HCT116 (cell line): Measurements from ENCODE around the gene DAPK2. TPM values are rescaled to one million over a fixed set of nuclear protein-coding genes. Genes with fewer than 3 reads are reported as not detected.

Experiments
- ATAC-seq: fragments of 200-7000 bp; cut with Tn5 transposase; 2 replicates; pipeline ENCODE4 v1.9.1; 2020; ENCODE audit warnings: mild to moderate bottlenecking, moderate library complexity
- BruUV-seq: library from RNA; stranded (reverse); fragments of 400-500 nt; replicated peaks from 2 replicates; lab custom pipeline; 2021; lab: Mats Ljungman, UMichigan
- CTCF ChIA-PET: fragments of 300-600 bp; sonication (Branson Sonifier 250); formaldehyde crosslinking; loops from one replicate; lab custom pipeline; 2021; ENCODE audit warnings: antibody characterized with exemption; lab: Charles Lee
- POLR2A ChIA-PET: fragments of 300-600, 350-600 bp; sonication (Branson Sonifier 250); formaldehyde crosslinking; loops from one replicate; lab custom pipeline; 2021; ENCODE audit warnings: antibody characterized with exemption; lab: Charles Lee
- RAD21 ChIA-PET, 2 experiments: fragments of 300-600 bp; sonication (Branson Sonifier 250); formaldehyde crosslinking; loops; one replicate each; lab custom pipeline; 2023; ENCODE audit warnings: low total read pairs in 2 of 2; ENCODE audit not compliant: uncharacterized antibody in 2 of 2, unreplicated experiment in 2 of 2, low non-redundant PET in 1 of 2; lab: Charles Lee
- DNase-seq: peaks from one replicate; pipeline ENCODE4 v3.0.0-alpha.2; 2010; ENCODE audit warnings: low read depth, low spot score
- H2AFZ ChIP-seq: fragments of 200-600 bp; shearing (Covaris generic), sonication (generic); 2 replicates; pipeline ENCODE4 v1.6.1; 2017; ENCODE audit warnings: low read depth, mixed run types, mixed read lengths, antibody characterized with exemption, low read length; ENCODE audit not compliant: poor library complexity, severe bottlenecking
- H3K27ac ChIP-seq: 2 replicates; pipeline ENCODE4 v1.5.1; 2012; ENCODE audit warnings: low read depth, low read length
- H3K27me3 ChIP-seq: fragments of 200-600 bp; sonication (generic); 2 replicates; pipeline ENCODE4 v1.6.1; 2016; ENCODE audit warnings: mixed run types, low read length, mixed read lengths; ENCODE audit not compliant: insufficient read depth
- H3K36me3 ChIP-seq, 2 experiments: fragments of 200-500 bp in 1 of 2; fragments of 200-600 bp in 1 of 2; sonication (Bioruptor generic) in 1 of 2; sonication (generic) in 1 of 2; 2 replicates each; pipeline versions ENCODE4 v1.5.1 to v1.6.1; 2014 to 2016; ENCODE audit warnings: low read length in 2 of 2, inconsistent platforms in 1 of 2, mixed read lengths in 1 of 2, mixed run types in 1 of 2; ENCODE audit not compliant: insufficient read depth in 2 of 2, control insufficient read depth in 1 of 2
- H3K4me1 ChIP-seq, 2 experiments: fragments of 200-600 bp in 1 of 2; sonication (generic) in 1 of 2; 2 replicates each; pipeline versions ENCODE4 v1.5.1 to v1.6.1; 2012 to 2017; ENCODE audit warnings: low read length in 2 of 2, inconsistent platforms in 1 of 2, mild to moderate bottlenecking in 1 of 2, mixed read lengths in 1 of 2, mixed run types in 1 of 2, moderate library complexity in 1 of 2; ENCODE audit not compliant: insufficient read depth in 2 of 2, control insufficient read depth in 1 of 2
- H3K4me2 ChIP-seq: fragments of 200-600 bp; sonication (generic); 2 replicates; pipeline ENCODE4 v1.6.1; 2017; ENCODE audit warnings: mixed run types, low read length, mixed read lengths
- H3K4me3 ChIP-seq, 2 experiments: fragments of 200-600 bp in 1 of 2; sonication (generic) in 1 of 2; replicated peaks in 1 of 2; 2 replicates each; pipeline ENCODE4 v1.5.1; 2011 to 2016; ENCODE audit warnings: low read length in 2 of 2, control low read depth in 1 of 2, low read depth in 1 of 2, mild to moderate bottlenecking in 1 of 2, mixed read lengths in 1 of 2, mixed run types in 1 of 2
- H3K79me2 ChIP-seq: fragments of 200-600 bp; sonication (generic); 2 replicates; pipeline ENCODE4 v1.6.1; 2017; ENCODE audit warnings: mild to moderate bottlenecking, mixed run types, low read length, moderate library complexity, mixed read lengths; ENCODE audit not compliant: insufficient read depth
- H3K9ac ChIP-seq: fragments of 200-600 bp; sonication (generic); 2 replicates; pipeline ENCODE4 v1.6.1; 2016; ENCODE audit warnings: low read length, mixed read lengths
- H3K9me2 ChIP-seq: fragments of 200-600 bp; sonication (generic), shearing (Covaris generic); 2 replicates; pipeline ENCODE4 v1.6.1; 2017; ENCODE audit warnings: mixed run types, mild to moderate bottlenecking, moderate library complexity; ENCODE audit not compliant: insufficient read depth
- H3K9me3 ChIP-seq, 2 experiments: fragments of 200-500 bp in 1 of 2; fragments of 200-600 bp in 1 of 2; sonication (Bioruptor generic) in 1 of 2; sonication (generic) in 1 of 2; 2 replicates each; pipeline ENCODE4 v1.6.1; 2014 to 2017; ENCODE audit warnings: low read length in 2 of 2, mixed read lengths in 2 of 2, inconsistent platforms in 1 of 2, low read depth in 1 of 2, mild to moderate bottlenecking in 1 of 2, mixed run types in 1 of 2, moderate library complexity in 1 of 2; ENCODE audit not compliant: control insufficient read depth in 1 of 2, insufficient read depth in 1 of 2
- H4K20me1 ChIP-seq: fragments of 200-600 bp; sonication (generic), shearing (Covaris generic); 2 replicates; pipeline ENCODE4 v1.6.1; 2017; ENCODE audit warnings: mixed run types, mild to moderate bottlenecking, moderate library complexity; ENCODE audit not compliant: insufficient read depth
- ATF3 ChIP-seq: IDR thresholded peaks from 2 replicates; pipeline ENCODE4 v1.6.1; 2012
- CBX3 ChIP-seq: IDR thresholded peaks from 2 replicates; pipeline ENCODE4 v1.6.1; 2012; ENCODE audit warnings: low read depth
- EGR1 ChIP-seq: IDR thresholded peaks from 2 replicates; pipeline ENCODE4 v1.6.1; 2012; ENCODE audit warnings: low read depth
- ELF1 ChIP-seq: IDR thresholded peaks from 2 replicates; pipeline ENCODE4 v1.6.1; 2012; ENCODE audit warnings: low read depth, borderline replicate concordance
- EZH2 ChIP-seq: fragments of 200-600 bp; sonication (generic); IDR thresholded peaks from 2 replicates; pipeline ENCODE4 v1.6.1; 2017; ENCODE audit warnings: antibody characterized with exemption, mixed run types
- EZH2phosphoT487 ChIP-seq: fragments of 200-600 bp; IDR thresholded peaks from 2 replicates; pipeline ENCODE4 v1.6.1; 2018; ENCODE audit warnings: antibody characterized with exemption, borderline replicate concordance
- FOSL1 ChIP-seq: IDR thresholded peaks from 2 replicates; pipeline ENCODE4 v1.6.1; 2012; ENCODE audit warnings: low read depth
- JUND ChIP-seq: IDR thresholded peaks from 2 replicates; pipeline ENCODE4 v1.6.1; 2012
- MAX ChIP-seq: IDR thresholded peaks from 2 replicates; pipeline ENCODE4 v1.6.1; 2012
- POLR2A ChIP-seq: IDR thresholded peaks from 2 replicates; pipeline ENCODE4 v1.7.0; 2011; ENCODE audit warnings: borderline replicate concordance; ENCODE audit not compliant: insufficient read depth, insufficient read length; ENCODE audit errors: extremely low read depth
- RAD21 ChIP-seq: IDR thresholded peaks from 2 replicates; pipeline ENCODE4 v1.6.1; 2012; ENCODE audit warnings: low read depth, mild to moderate bottlenecking
- SIN3A ChIP-seq: IDR thresholded peaks from 2 replicates; pipeline ENCODE4 v1.6.1; 2012; ENCODE audit warnings: low read depth
- SP1 ChIP-seq: IDR thresholded peaks from 2 replicates; pipeline ENCODE4 v1.6.1; 2012; ENCODE audit warnings: low read depth
- SRF ChIP-seq: IDR thresholded peaks from 2 replicates; pipeline ENCODE4 v1.6.1; 2012; ENCODE audit warnings: low read depth
- TCF7L2 ChIP-seq: IDR thresholded peaks from 2 replicates; pipeline ENCODE4 v1.7.0; 2011; ENCODE audit warnings: borderline replicate concordance, inconsistent platforms; ENCODE audit not compliant: insufficient read depth, insufficient read length; ENCODE audit errors: extremely low read depth
- YY1 ChIP-seq: IDR thresholded peaks from 2 replicates; pipeline ENCODE4 v1.6.1; 2011; ENCODE audit warnings: low read length, low read depth, moderate library complexity, mild to moderate bottlenecking; ENCODE audit not compliant: insufficient replicate concordance; ENCODE audit errors: extremely low read depth
- ZBTB33 ChIP-seq: IDR thresholded peaks from 2 replicates; pipeline ENCODE4 v1.6.1; 2011; ENCODE audit warnings: mild to moderate bottlenecking, low read length, moderate library complexity; ENCODE audit not compliant: insufficient replicate concordance; ENCODE audit errors: extremely low read depth
- ZFX ChIP-seq: fragments of 450-650 bp; IDR thresholded peaks from 2 replicates; pipeline ENCODE4 v1.6.1; 2017
- intact Hi-C: fragments of 100-400 bp; cut with micrococcal nuclease; formaldehyde crosslinking; loops from 2 replicates; pipeline ENCODE4 v1.10.0; 2022
- total RNA-seq: library from RNA; stranded (reverse); gene quantifications from one replicate; pipeline ENCODE4 v1.2.1, GENCODE V29; 2021; ENCODE audit not compliant: unreplicated experiment

DAPK2 gene
- total RNA-seq, 1 experiment from 2014 or later: 4.8 TPM

- H3K9me2 ChIP-seq: no peaks in the 10 kb centered on the region
- H3K4me3 ChIP-seq: no peak overlapping the region
- TF ChIP-seq CBX3 (no peak), JUND (no peak), EGR1 (no peak), MAX (no peak), RAD21 (no peak), POLR2A (no peak), ZBTB33 (no peak), SP1 (no peak), ZFX (no peak), ELF1 (no peak), EZH2phosphoT487 (no peak), FOSL1 (no peak), YY1 (no peak), SRF (no peak), SIN3A (no peak), EZH2 (no peak), TCF7L2 (no peak), ATF3 (no peak)
- RAD21 ChIA-PET: no interaction called here
- ATAC-seq (no peak), DNase-seq (no peak)
- no TSS peak for BruUV-seq
- H2AFZ ChIP-seq: no peak overlapping the region
- H3K79me2 ChIP-seq: no peaks in the 10 kb centered on the region
- CTCF ChIA-PET: no interaction called here
- POLR2A ChIA-PET: no interaction called here
- H3K4me1 ChIP-seq: peaks cover 15 to 30% of the 10 kb centered on the region in 2 experiments
- H3K4me2 ChIP-seq: no peak overlapping the region; the same call in 1 of the 2 replicates
- H3K9ac ChIP-seq: no peak overlapping the region
- 0 out of 2 replicates have a peak, but pooled peaks cover 3% of the 10 kb centered on the region for H3K27me3 ChIP-seq
- no peak overlapping the region for H3K27ac ChIP-seq
- H3K36me3 ChIP-seq: no peaks in the 10 kb centered on the region
- H4K20me1 ChIP-seq: no peaks in the 10 kb centered on the region
- intact Hi-C loops: no loop called here
- no peaks in the 10 kb centered on the region for H3K9me3 ChIP-seq
These were observed 176.3 kb downstream of the DAPK2 start for GRCh38 chr15:63870043-63870394.
